HEK293T (cell line): ENCODE results near the gene ZNF418.
"Not testable (repeated sequence)": the region's sequence is repeated elsewhere in the genome, so short reads cannot be mapped to it uniquely, and the experiment has no call there.

ENCODE experiments used
- ARNT ChIP-seq: fragments of 450-650 bp; IDR thresholded peaks from 2 replicates; pipeline ENCODE4 v1.6.1; 2017; ENCODE audit warnings: mild to moderate bottlenecking
- BHLHE40 ChIP-seq: fragments of 450-650 bp; IDR thresholded peaks from 2 replicates; pipeline ENCODE4 v1.6.1; 2016; ENCODE audit warnings: mild to moderate bottlenecking, moderate library complexity, borderline replicate concordance
- ELF4 ChIP-seq: fragments of 450-650 bp; IDR thresholded peaks from 2 replicates; pipeline ENCODE4 v1.6.1; 2017; ENCODE audit warnings: antibody characterized with exemption
- FOXA1 ChIP-seq: fragments of 450-650 bp; IDR thresholded peaks from 2 replicates; pipeline ENCODE4 v1.6.1; 2016; ENCODE audit warnings: mild to moderate bottlenecking
- FOXK2 ChIP-seq: fragments of 450-650 bp; IDR thresholded peaks from 2 replicates; pipeline ENCODE4 v1.6.1; 2016; ENCODE audit warnings: mild to moderate bottlenecking
- FOXM1 ChIP-seq: fragments of 450-650 bp; IDR thresholded peaks from 2 replicates; pipeline ENCODE4 v1.6.1; 2017; ENCODE audit warnings: mild to moderate bottlenecking, borderline replicate concordance
- HDGF ChIP-seq: fragments of 450-650 bp; IDR thresholded peaks from 2 replicates; pipeline ENCODE4 v1.6.1; 2017; ENCODE audit warnings: antibody characterized with exemption, borderline replicate concordance
- L3MBTL2 ChIP-seq: fragments of 450-650 bp; conservative IDR thresholded peaks from 2 replicates; pipeline ENCODE4 v1.6.1; 2016; ENCODE audit warnings: mild to moderate bottlenecking
- SUZ12 ChIP-seq: fragments of 450-650 bp; IDR thresholded peaks from 2 replicates; pipeline ENCODE4 v1.6.1; 2016; ENCODE audit warnings: mild to moderate bottlenecking
- TARDBP ChIP-seq: fragments of 450-650 bp; IDR thresholded peaks from 2 replicates; pipeline ENCODE4 v1.6.1; 2016

DNA sequence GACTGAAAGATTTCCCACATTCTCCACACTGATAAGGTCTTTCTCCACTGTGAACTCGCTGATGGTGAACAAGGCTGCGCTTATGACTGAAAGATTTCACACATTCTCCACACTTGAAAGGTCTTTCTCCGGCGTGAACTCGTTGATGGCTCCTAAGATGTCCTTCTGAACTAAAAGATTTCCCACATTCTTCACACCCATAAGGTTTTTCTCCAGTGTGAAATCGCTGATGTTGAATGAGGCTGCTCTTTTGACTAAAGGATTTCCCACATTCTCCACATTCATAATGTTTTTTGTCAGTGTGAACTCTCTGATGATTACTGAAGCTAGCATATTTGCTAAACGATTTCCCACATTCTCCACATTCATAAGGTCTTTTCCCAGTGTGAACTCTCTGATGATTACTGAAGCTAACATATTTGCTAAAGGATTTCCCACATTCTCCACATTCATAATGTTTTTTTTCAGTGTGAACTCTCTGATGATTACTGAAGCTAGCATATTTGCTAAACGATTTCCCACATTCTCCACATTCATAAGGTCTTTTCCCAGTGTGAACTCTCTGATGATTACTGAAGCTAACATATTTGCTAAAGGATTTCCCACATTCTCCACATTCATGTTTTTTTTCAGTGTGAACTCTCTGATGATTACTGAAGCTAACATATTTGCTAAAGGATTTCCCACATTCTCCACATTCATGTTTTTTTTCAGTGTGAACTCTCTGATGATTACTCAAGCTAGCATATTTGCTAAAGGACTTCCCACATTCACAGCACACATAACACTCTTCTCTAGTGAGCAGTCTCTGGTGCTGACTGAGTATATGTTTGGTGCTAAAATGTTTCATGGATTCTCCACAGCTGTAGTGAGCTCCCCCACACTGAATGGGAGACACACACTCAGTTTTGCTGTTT is 61.1 kb downstream of the ZNF418 start:
- TF ChIP-seq ELF4, FOXK2, TARDBP, FOXM1, L3MBTL2, SUZ12, ARNT, HDGF, FOXA1, BHLHE40: not testable (repeated sequence)
